Measurements from ENCODE around the gene UBASH3B.

Gene UBASH3B

GRCh38 chr11:122701143-122701542, 45.6 kb downstream of the UBASH3B start:
- TF ChIP-seq TAF1 (IDR thresholded peaks at IDR 0.05; ENCODE audit: low read depth) (no peak), CREB1 (IDR thresholded peaks at IDR 0.05; ENCODE audit: low read depth) (no peak), USF1 (IDR thresholded peaks at IDR 0.05) (no peak), EGR1 (IDR thresholded peaks at IDR 0.05) (no peak), TCF12 (IDR thresholded peaks at IDR 0.05; ENCODE audit: low read depth) (no peak), EP300 (IDR thresholded peaks at IDR 0.05; ENCODE audit: borderline replicate concordance) (no peak), MAX (IDR thresholded peaks at IDR 0.05) (no peak), NFIC (IDR thresholded peaks at IDR 0.05) (no peak), REST (IDR thresholded peaks at IDR 0.05; ENCODE audit: low read depth) (no peak), CEBPB (IDR thresholded peaks at IDR 0.05) (no peak), ZBTB7A (IDR thresholded peaks at IDR 0.05; ENCODE audit: low read depth) (no peak)

- TF ChIP-seq RAD21 (IDR thresholded peaks at IDR 0.05; ENCODE audit: low read depth) (no peak), YY1 (IDR thresholded peaks at IDR 0.05; ENCODE audit: low read depth) (no peak), CEBPB (IDR thresholded peaks at IDR 0.05) (no peak), TCF12 (IDR thresholded peaks at IDR 0.05; ENCODE audit: low read depth) (no peak), FOXM1 (IDR thresholded peaks at IDR 0.05; ENCODE audit: borderline replicate concordance, low read depth) (no peak), EGR1 (IDR thresholded peaks at IDR 0.05) (no peak), TEAD4 (IDR thresholded peaks at IDR 0.05) (no peak), NFIC (IDR thresholded peaks at IDR 0.05) (no peak), MAX (IDR thresholded peaks at IDR 0.05) (no peak), USF1 (IDR thresholded peaks at IDR 0.05) (no peak), CREB1 (IDR thresholded peaks at IDR 0.05; ENCODE audit: low read depth) (no peak), REST (IDR thresholded peaks at IDR 0.05; ENCODE audit: low read depth) (no peak), ZBTB7A (IDR thresholded peaks at IDR 0.05; ENCODE audit: low read depth) (no peak), TAF1 (IDR thresholded peaks at IDR 0.05; ENCODE audit: low read depth) (no peak), EP300 (IDR thresholded peaks at IDR 0.05; ENCODE audit: borderline replicate concordance) (no peak)
Measured at GRCh38 chr11:122703541-122704272, 48.2 kb downstream of the UBASH3B start.

GRCh38 chr11:122705396-122705795, 49.9 kb downstream of the UBASH3B start:
- TF ChIP-seq TAF1 (IDR thresholded peaks at IDR 0.05; ENCODE audit: low read depth) = no peak
- TF ChIP-seq USF1 (IDR thresholded peaks at IDR 0.05) = no peak
- no peak for TF ChIP-seq RAD21 (IDR thresholded peaks at IDR 0.05; ENCODE audit: low read depth)
- no peak for TF ChIP-seq YY1 (IDR thresholded peaks at IDR 0.05; ENCODE audit: low read depth)
- no peak for TF ChIP-seq MAX (IDR thresholded peaks at IDR 0.05)
- no peak for TF ChIP-seq FOXM1 (IDR thresholded peaks at IDR 0.05; ENCODE audit: borderline replicate concordance, low read depth)
- TF ChIP-seq CEBPB (IDR thresholded peaks at IDR 0.05) = no peak
- TF ChIP-seq TCF12 (IDR thresholded peaks at IDR 0.05; ENCODE audit: low read depth) = no peak
- TF ChIP-seq ZBTB7A (IDR thresholded peaks at IDR 0.05; ENCODE audit: low read depth) = no peak
- no peak for TF ChIP-seq NFIC (IDR thresholded peaks at IDR 0.05)
- no peak for TF ChIP-seq TEAD4 (IDR thresholded peaks at IDR 0.05)
- TF ChIP-seq REST (IDR thresholded peaks at IDR 0.05; ENCODE audit: low read depth) = no peak
- TF ChIP-seq EP300 (IDR thresholded peaks at IDR 0.05; ENCODE audit: borderline replicate concordance) = no peak
- no peak for TF ChIP-seq EGR1 (IDR thresholded peaks at IDR 0.05)
- TF ChIP-seq CREB1 (IDR thresholded peaks at IDR 0.05; ENCODE audit: low read depth) = no peak
